ENCODE data around the gene DIS3L2. TPM values are rescaled to one million over a fixed set of nuclear protein-coding genes. Genes with fewer than 3 reads are reported as not detected.

The DIS3L2 gene
- total and polyA plus RNA-seq, 2 of the 8 experiments (the other 6 are each of a cell fraction or from before 2014, with no cell fraction given): 11.5 to 21.6 TPM

- DNase-seq (ENCODE audit: low read depth in 1 of 2, low spot score in 2 of 2): no peak
- H4K8ac ChIP-seq (ENCODE audit: extremely low read depth, insufficient read depth, low read length): no peak overlapping the region
- TF ChIP-seq FOSL1 (IDR thresholded peaks at IDR 0.05; ENCODE audit: insufficient read depth, low read depth, low read length): no peak
- H2BK5ac ChIP-seq (ENCODE audit: low read depth, low read length): no peak overlapping the region
- no peak for FAIRE-seq
- H3K23me2 ChIP-seq (ENCODE audit: low read depth, low read length): no peaks in the 10 kb centered on the region
- H2BK20ac ChIP-seq (ENCODE audit: low read length): no peak overlapping the region
- H2AK5ac ChIP-seq (ENCODE audit: low read depth, low read length): no peak overlapping the region
- ChIA-PET CTCF (ENCODE audit: partially characterized antibody) (interaction anchor here (0.8 to 3.4 kb wide), 2 partner anchors 50 to 125 kb away, joined by 3 to 13 read pairs; no protein-coding TSS in a partner anchor), POLR2A (ENCODE audit: partially characterized antibody) (no interaction called here)
- H3K36me3 ChIP-seq (ENCODE audit: control insufficient read depth in 2 of 4, insufficient read depth in 4 of 4, low read length in 3 of 4): no peaks in the 10 kb centered on the region
- H3K79me2 ChIP-seq (ENCODE audit: control insufficient read depth in 1 of 2, insufficient read depth in 2 of 2, low read length in 2 of 2): no peaks in the 10 kb centered on the region
- H3K79me1 ChIP-seq (ENCODE audit: low read depth, low read length): no peaks in the 10 kb centered on the region
- H3K4me3 ChIP-seq (ENCODE audit: extremely low read depth in 1 of 4, insufficient read depth in 2 of 4, low read depth in 3 of 4, low read length in 4 of 4): no peak overlapping the region
- H3K27me3 ChIP-seq (replicated peaks in 1 of 4; ENCODE audit: control insufficient read depth in 3 of 4, extremely low read depth in 1 of 4, insufficient read depth in 3 of 4, low read length in 3 of 4): no peaks in the 10 kb centered on the region
- no peak overlapping the region for H4K5ac ChIP-seq (ENCODE audit: insufficient read length, low read depth, low read length)
- H2BK12ac ChIP-seq (ENCODE audit: low read depth, low read length): no peak overlapping the region
- H3K9me3 ChIP-seq (ENCODE audit: insufficient read depth in 2 of 2, low read depth in 1 of 2, low read length in 1 of 2): no peaks in the 10 kb centered on the region
- H2AFZ ChIP-seq (ENCODE audit: low read length): no peak overlapping the region
- H3K4me2 ChIP-seq (ENCODE audit: insufficient read depth in 1 of 2, low read depth in 2 of 2, low read length in 2 of 2): no peak overlapping the region
- no peak overlapping the region for H2BK15ac ChIP-seq (ENCODE audit: low read length)
- H3K23ac ChIP-seq (ENCODE audit: insufficient read length): no peak overlapping the region
- H2BK120ac ChIP-seq (replicated peaks; ENCODE audit: low read depth, low read length): no peak overlapping the region
- H3K9ac ChIP-seq (replicated peaks in 1 of 4; ENCODE audit: extremely low read depth in 1 of 4, low read depth in 3 of 4, low read length in 3 of 4): no peak overlapping the region
- no peak overlapping the region for H3K56ac ChIP-seq (replicated peaks; ENCODE audit: insufficient read length, low read depth, low read length)
- no peak overlapping the region for H3K18ac ChIP-seq (ENCODE audit: extremely low read depth, low read length)
- no peak overlapping the region for H4K91ac ChIP-seq (replicated peaks; ENCODE audit: insufficient read length, low read length)
- H3K4ac ChIP-seq (replicated peaks; ENCODE audit: insufficient read length, low read depth, low read length): no peak overlapping the region
- 100% methylated on average over 2 of the region's 2 CpGs; no CpG with 5 or more reads in 1 of the 2 experiments for WGBS, 2 experiments (ENCODE audit: extremely low coverage in 1 of 2, insufficient coverage in 1 of 2, insufficient read length in 1 of 2, insufficient replicate concordance in 2 of 2, low coverage in 1 of 2, low lambda C conversion rate in 2 of 2, missing lambda C conversion rate in 1 of 2)
- no peak overlapping the region for H3K14ac ChIP-seq (ENCODE audit: insufficient read length)
- H3K27ac ChIP-seq (ENCODE audit: low read depth, low read length): no peak overlapping the region
- peaks cover 0 to 3% (median 0%) of the 10 kb centered on the region in 4 experiments; a peak in 1 of 7 replicates for H3K4me1 ChIP-seq (replicated peaks in 1 of 4; ENCODE audit: control insufficient read depth in 3 of 4, insufficient read depth in 4 of 4, low read length in 3 of 4)
- H4K20me1 ChIP-seq (replicated peaks in 1 of 2; ENCODE audit: control insufficient read depth in 1 of 2, insufficient read depth in 2 of 2, low read length in 2 of 2): no peaks in the 10 kb centered on the region
Observed at GRCh38 chr2:232242316-232242715, 280.8 kb downstream of the DIS3L2 start.

Measured in H1 (cell line).